Stimulated activated CD4-positive, alpha-beta T cell treated with anti-CD3 and anti-CD28 coated beads, TNF-alpha, amount 100 ng/mL, for 48 hours (primary cell): ENCODE results near the gene PKDCC.

Experiments used
- DNase-seq, 3 donors: peaks; one replicate each; pipeline ENCODE4 v3.0.0-alpha.2; 2020; ENCODE audit warnings: low read depth in 3 of 3

The PKDCC gene

GRCh38 chr2:42049221-42050009, 1.6 kb downstream of the PKDCC start:
- no peak for DNase-seq

GRCh38 chr2:42050010-42050702, 2.3 kb downstream of the PKDCC start:
- no peak for DNase-seq

GRCh38 chr2:42050703-42051542, 3.1 kb downstream of the PKDCC start:
- DNase-seq = no peak

GRCh38 chr2:42051543-42052235, 3.9 kb downstream of the PKDCC start:
- no peak for DNase-seq

- no peak for DNase-seq
These were observed 5.1 kb downstream of the PKDCC start for GRCh38 chr2:42052702-42053481.

- DNase-seq = no peak
These were observed 5.6 kb downstream of the PKDCC start for GRCh38 chr2:42053482-42053790.

- no peak for DNase-seq
These were observed 6.2 kb downstream of the PKDCC start for GRCh38 chr2:42053791-42054701.

- no peak for DNase-seq
These were observed 7.1 kb downstream of the PKDCC start for GRCh38 chr2:42054714-42055430.

- DNase-seq = no peak
These were observed 8.0 kb downstream of the PKDCC start for GRCh38 chr2:42055573-42056514.

- DNase-seq = no peak
These were observed 9.5 kb downstream of the PKDCC start for GRCh38 chr2:42057159-42057901.

- DNase-seq = no peak
These were observed 10.2 kb downstream of the PKDCC start for GRCh38 chr2:42057902-42058450.

- no peak for DNase-seq
These were observed 11.6 kb downstream of the PKDCC start for GRCh38 chr2:42059261-42059898.

- no peak for DNase-seq
These were observed 12.2 kb downstream of the PKDCC start for GRCh38 chr2:42060028-42060427.

- DNase-seq = no peak
These were observed 13.1 kb downstream of the PKDCC start for GRCh38 chr2:42060718-42061619.

- no peak for DNase-seq
These were observed 14.0 kb downstream of the PKDCC start for GRCh38 chr2:42061839-42062238.
